ENCODE measurements around the gene ZNF385A.
A peak's percentile ranks its signal among the peaks of the same experiment; 100 is the strongest.

Gene ZNF385A

GRCh38 chr12:54415221-54415929, 30.8 kb upstream of the ZNF385A start:
- DNase-seq, result no peak

- DNase-seq, result peak; percentile 61 to 67
These were observed 29.0 kb upstream of the ZNF385A start for GRCh38 chr12:54413284-54414190.

- DNase-seq, result no peak
These were observed 28.3 kb upstream of the ZNF385A start for GRCh38 chr12:54412786-54413185.

- DNase-seq, result no peak
These were observed 27.8 kb upstream of the ZNF385A start for GRCh38 chr12:54412348-54412747.

GRCh38 chr12:54411391-54412241, 27.1 kb upstream of the ZNF385A start:
- peak; percentile 67 to 71 for DNase-seq

- DNase-seq, result no peak
These were observed 24.7 kb upstream of the ZNF385A start for GRCh38 chr12:54409267-54409666.

- no peak for DNase-seq
These were observed 22.8 kb upstream of the ZNF385A start for GRCh38 chr12:54407183-54407905.

GRCh38 chr12:54405573-54405972, 21.0 kb upstream of the ZNF385A start:
- DNase-seq, result no peak

- no peak for DNase-seq
These were observed 20.6 kb upstream of the ZNF385A start for GRCh38 chr12:54405106-54405505.

- peak; percentile 73 to 76 for DNase-seq
These were observed 19.8 kb upstream of the ZNF385A start for GRCh38 chr12:54404061-54405004.

GRCh38 chr12:54401119-54401518, 16.6 kb upstream of the ZNF385A start:
- DNase-seq, result no peak

- peak; percentile 90 to 92 for DNase-seq
These were observed 14.7 kb upstream of the ZNF385A start for GRCh38 chr12:54398995-54399793.

- DNase-seq, result no peak
These were observed 13.7 kb upstream of the ZNF385A start for GRCh38 chr12:54398218-54398617.

GRCh38 chr12:54397157-54397556, 12.6 kb upstream of the ZNF385A start:
- no peak for DNase-seq

- no peak for DNase-seq
These were observed 11.0 kb upstream of the ZNF385A start for GRCh38 chr12:54395545-54395944.

- no peak for DNase-seq
These were observed 10.5 kb upstream of the ZNF385A start for GRCh38 chr12:54394986-54395385.

- peak; percentile 53 to 67 for DNase-seq
These were observed 9.8 kb upstream of the ZNF385A start for GRCh38 chr12:54394281-54394719.

GRCh38 chr12:54393743-54394142, 9.2 kb upstream of the ZNF385A start:
- DNase-seq, result no peak

- no peak for DNase-seq
These were observed 8.7 kb upstream of the ZNF385A start for GRCh38 chr12:54393207-54393609.
